Parathyroid adenoma (tissue), 2 donors: Measurements from ENCODE around the gene MBD6.

Experiments used
- H2AFZ ChIP-seq: fragments of 300-600 bp; sonication (generic); one replicate; pipeline ENCODE4 v1.7.0; 2017; ENCODE audit warnings: antibody characterized with exemption, mild to moderate bottlenecking
- H3K27ac ChIP-seq: fragments of 300-600 bp; sonication (generic); one replicate; pipeline ENCODE4 v1.7.0; 2017
- H3K27me3 ChIP-seq: fragments of 300-600 bp; sonication (generic); one replicate; pipeline ENCODE4 v1.7.0; 2017; ENCODE audit warnings: low read length; ENCODE audit not compliant: control insufficient read depth, insufficient read depth
- H3K36me3 ChIP-seq: fragments of 300-600 bp; sonication (generic); one replicate; pipeline ENCODE4 v1.7.0; 2017; ENCODE audit warnings: low read length; ENCODE audit not compliant: control insufficient read depth, insufficient read depth
- H3K4me1 ChIP-seq: fragments of 300-600 bp; sonication (generic); one replicate; pipeline ENCODE4 v1.7.0; 2017; ENCODE audit warnings: control low read depth
- H3K4me2 ChIP-seq: fragments of 300-600 bp; sonication (generic); one replicate; pipeline ENCODE4 v1.7.0; 2017; ENCODE audit warnings: low read length
- H3K4me3 ChIP-seq: fragments of 300-600 bp; sonication (generic); one replicate; pipeline ENCODE4 v1.7.0; 2017; ENCODE audit warnings: low read depth, low read length
- H3K79me2 ChIP-seq: fragments of 300-600 bp; sonication (generic); one replicate; pipeline ENCODE4 v1.7.0; 2017; ENCODE audit warnings: control low read depth
- H3K9ac ChIP-seq: fragments of 300-600 bp; sonication (generic); one replicate; pipeline ENCODE4 v1.7.0; 2017; ENCODE audit warnings: mild to moderate bottlenecking
- H3K9me3 ChIP-seq: fragments of 300-600 bp; sonication (generic); one replicate; pipeline ENCODE4 v1.7.0; 2017; ENCODE audit warnings: low read length; ENCODE audit not compliant: control insufficient read depth
- TF ChIP-seq, protein P1 (sequence below): fragments of 300-600 bp; sonication (generic); IDR thresholded peaks from one replicate; pipeline ENCODE4 v1.7.0; 2017; ENCODE audit warnings: antibody characterized with exemption, mild to moderate bottlenecking
- donor health status: primary hyperparathyroidism.

The MBD6 gene

DNA sequence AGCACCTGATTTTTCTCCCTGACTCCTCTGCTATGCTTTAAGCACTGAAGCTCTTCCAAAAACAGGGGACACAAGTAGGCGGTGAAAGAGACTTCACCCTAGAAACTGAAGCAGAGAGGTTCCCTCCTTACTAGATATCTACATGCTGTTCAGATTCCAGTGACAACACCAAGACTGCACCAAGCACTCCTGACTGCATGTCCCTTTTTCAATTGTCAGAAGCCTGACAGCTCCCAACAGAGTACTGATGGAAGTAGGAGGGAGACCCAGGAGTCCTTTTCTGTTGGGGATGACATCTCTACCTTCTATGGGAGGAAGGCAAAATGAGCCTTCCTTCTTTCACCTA, 13.9 kb downstream of the MBD6 start:
- TF ChIP-seq, protein P1, sequence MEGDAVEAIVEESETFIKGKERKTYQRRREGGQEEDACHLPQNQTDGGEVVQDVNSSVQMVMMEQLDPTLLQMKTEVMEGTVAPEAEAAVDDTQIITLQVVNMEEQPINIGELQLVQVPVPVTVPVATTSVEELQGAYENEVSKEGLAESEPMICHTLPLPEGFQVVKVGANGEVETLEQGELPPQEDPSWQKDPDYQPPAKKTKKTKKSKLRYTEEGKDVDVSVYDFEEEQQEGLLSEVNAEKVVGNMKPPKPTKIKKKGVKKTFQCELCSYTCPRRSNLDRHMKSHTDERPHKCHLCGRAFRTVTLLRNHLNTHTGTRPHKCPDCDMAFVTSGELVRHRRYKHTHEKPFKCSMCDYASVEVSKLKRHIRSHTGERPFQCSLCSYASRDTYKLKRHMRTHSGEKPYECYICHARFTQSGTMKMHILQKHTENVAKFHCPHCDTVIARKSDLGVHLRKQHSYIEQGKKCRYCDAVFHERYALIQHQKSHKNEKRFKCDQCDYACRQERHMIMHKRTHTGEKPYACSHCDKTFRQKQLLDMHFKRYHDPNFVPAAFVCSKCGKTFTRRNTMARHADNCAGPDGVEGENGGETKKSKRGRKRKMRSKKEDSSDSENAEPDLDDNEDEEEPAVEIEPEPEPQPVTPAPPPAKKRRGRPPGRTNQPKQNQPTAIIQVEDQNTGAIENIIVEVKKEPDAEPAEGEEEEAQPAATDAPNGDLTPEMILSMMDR: no peak
- Histone ChIP-seq H3K36me3 (no peaks in the 10 kb centered on the region), H3K27me3 (no peaks in the 10 kb centered on the region)

DNA sequence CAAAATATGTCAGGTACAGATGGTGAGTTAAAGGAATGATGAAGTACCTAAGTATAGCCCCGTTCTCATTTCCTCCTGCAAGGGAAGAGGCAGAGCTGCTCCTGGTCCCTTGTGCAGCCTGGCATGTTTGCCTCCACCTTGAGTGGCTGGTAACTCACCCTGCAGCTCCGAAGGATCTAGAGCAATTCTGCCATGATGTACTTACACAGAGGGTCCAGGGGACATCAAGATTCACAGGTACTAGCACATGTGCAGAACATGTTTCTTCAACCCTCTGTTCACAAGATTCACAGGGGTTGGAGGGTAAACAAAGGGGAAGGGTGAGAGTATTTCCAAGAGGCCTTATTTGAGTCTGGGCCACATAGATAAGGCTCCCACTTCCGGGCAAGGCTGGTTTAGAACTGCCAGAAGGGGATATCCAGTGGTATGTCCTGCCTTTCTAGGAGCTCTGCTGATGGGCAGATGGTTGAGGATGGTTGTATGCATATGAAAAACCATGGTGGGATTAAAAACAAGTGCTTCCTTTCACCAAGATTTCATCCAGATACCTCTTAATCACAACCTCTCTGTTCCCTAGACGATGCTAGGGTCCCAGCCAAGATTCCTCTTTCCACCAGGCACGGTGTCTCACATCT, 16.6 kb downstream of the MBD6 start:
- H3K27ac ChIP-seq: no peak overlapping the region
- no peak overlapping the region for H3K9ac ChIP-seq
- no peaks in the 10 kb centered on the region for H3K4me1 ChIP-seq
- no peak overlapping the region for H3K4me2 ChIP-seq
- TF ChIP-seq, protein P1: no peak
- no peaks in the 10 kb centered on the region for H3K9me3 ChIP-seq
- no peak overlapping the region for H2AFZ ChIP-seq
- no peak overlapping the region for H3K4me3 ChIP-seq
- no peaks in the 10 kb centered on the region for H3K79me2 ChIP-seq
- no peaks in the 10 kb centered on the region for H3K27me3 ChIP-seq
- H3K36me3 ChIP-seq: no peaks in the 10 kb centered on the region

More for the DNA sequence above, 13.9 kb downstream of the MBD6 start:
- no peak overlapping the region for H3K27ac ChIP-seq
- no peak overlapping the region for H2AFZ ChIP-seq
- H3K4me3 ChIP-seq: no peak overlapping the region
- H3K4me2 ChIP-seq: no peak overlapping the region
- no peak overlapping the region for H3K9ac ChIP-seq
- H3K4me1 ChIP-seq: no peaks in the 10 kb centered on the region
- no peaks in the 10 kb centered on the region for H3K9me3 ChIP-seq
- no peaks in the 10 kb centered on the region for H3K79me2 ChIP-seq

DNA sequence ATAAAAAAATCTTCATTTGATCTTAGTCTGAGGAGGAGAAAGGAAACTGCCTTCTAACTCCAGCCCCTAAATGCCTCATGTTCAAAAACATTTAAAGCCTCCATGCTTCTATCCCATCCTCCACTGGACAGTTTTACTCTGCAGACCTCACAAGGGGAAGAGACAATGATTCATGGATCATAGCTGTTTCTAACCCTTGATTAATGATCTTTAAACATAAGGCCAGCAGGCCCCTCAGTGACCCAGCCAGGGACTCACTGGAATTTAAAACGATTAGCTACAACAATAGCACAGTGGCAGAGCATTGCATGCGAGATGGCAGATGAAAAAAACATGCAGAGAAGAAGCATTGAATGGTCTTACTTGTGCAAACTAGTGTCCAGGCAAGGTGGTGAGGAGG, 18.4 kb downstream of the MBD6 start:
- H3K4me2 ChIP-seq: no peak overlapping the region
- no peak overlapping the region for H3K27ac ChIP-seq
- no peak overlapping the region for H3K4me3 ChIP-seq
- no peaks in the 10 kb centered on the region for H3K36me3 ChIP-seq
- TF ChIP-seq, protein P1: no peak
- H2AFZ ChIP-seq: no peak overlapping the region
- peaks cover 8% of the 10 kb centered on the region for H3K4me1 ChIP-seq
- H3K9me3 ChIP-seq: no peaks in the 10 kb centered on the region
- no peak overlapping the region for H3K9ac ChIP-seq
- H3K79me2 ChIP-seq: peaks cover 6% of the 10 kb centered on the region
- no peaks in the 10 kb centered on the region for H3K27me3 ChIP-seq

DNA sequence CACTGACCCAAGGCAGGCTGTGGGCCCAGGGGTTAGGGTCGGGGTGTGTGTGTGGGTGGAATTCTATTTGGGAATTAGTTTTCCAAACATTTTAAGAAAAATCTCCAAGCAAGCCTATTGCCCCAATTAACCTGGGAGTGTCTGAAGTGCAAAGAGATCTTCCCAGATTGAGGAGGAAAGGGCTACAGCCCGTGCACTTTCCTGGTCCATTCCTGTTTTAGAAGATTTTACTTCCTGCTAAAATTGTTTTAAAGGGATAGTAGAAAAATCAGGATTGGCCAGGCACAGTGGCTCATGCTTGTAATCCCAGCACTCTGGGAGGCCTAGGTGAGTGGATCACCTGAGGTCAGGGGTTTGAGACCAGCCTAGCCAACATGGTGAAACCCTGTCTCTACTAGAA, 19.1 kb downstream of the MBD6 start:
- Histone ChIP-seq H3K79me2 (peaks cover 13% of the 10 kb centered on the region), H3K36me3 (no peaks in the 10 kb centered on the region), H2AFZ (no peak overlapping the region), H3K9me3 (no peaks in the 10 kb centered on the region), H3K4me1 (peaks cover 9% of the 10 kb centered on the region), H3K4me2 (no peak overlapping the region), H3K27ac (no peak overlapping the region), H3K4me3 (no peak overlapping the region), H3K9ac (no peak overlapping the region), H3K27me3 (no peaks in the 10 kb centered on the region)
- TF ChIP-seq, protein P1: no peak

DNA sequence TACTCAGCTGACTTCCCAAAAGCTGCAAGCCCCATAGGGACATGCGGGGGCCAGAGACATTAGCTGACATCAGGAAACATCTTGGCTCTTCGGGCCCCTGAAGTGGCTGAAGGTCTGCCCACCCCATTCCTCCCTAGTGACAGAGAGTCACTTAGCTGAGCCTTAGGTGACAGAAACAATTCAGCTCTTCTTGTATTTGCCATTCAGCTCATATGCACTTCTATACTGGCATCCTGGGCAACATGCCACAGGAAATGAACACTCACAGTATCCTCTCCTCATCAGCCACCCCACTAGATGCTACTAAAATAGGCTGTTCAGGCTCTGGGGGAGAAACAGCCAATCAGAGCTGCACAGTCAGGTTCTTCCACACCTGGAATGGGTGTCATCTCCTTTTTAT, 21.0 kb downstream of the MBD6 start:
- Histone ChIP-seq H3K27ac (no peak overlapping the region), H3K36me3 (no peaks in the 10 kb centered on the region), H3K9me3 (no peaks in the 10 kb centered on the region), H3K4me2 (no peak overlapping the region), H3K4me1 (peaks cover 9% of the 10 kb centered on the region), H2AFZ (no peak overlapping the region), H3K4me3 (no peak overlapping the region), H3K79me2 (peaks cover 17% of the 10 kb centered on the region), H3K27me3 (no peaks in the 10 kb centered on the region), H3K9ac (no peak overlapping the region)
- TF ChIP-seq, protein P1: no peak
